Retina (tissue), 1 donor: ENCODE data around the gene MRPS23.
A peak's percentile ranks its signal among the peaks of the same experiment; 100 is the strongest.

Experiments used
- DNase-seq: peaks from one replicate; pipeline ENCODE4 v3.0.0-alpha.2; 2016

MRPS23 gene

DNA sequence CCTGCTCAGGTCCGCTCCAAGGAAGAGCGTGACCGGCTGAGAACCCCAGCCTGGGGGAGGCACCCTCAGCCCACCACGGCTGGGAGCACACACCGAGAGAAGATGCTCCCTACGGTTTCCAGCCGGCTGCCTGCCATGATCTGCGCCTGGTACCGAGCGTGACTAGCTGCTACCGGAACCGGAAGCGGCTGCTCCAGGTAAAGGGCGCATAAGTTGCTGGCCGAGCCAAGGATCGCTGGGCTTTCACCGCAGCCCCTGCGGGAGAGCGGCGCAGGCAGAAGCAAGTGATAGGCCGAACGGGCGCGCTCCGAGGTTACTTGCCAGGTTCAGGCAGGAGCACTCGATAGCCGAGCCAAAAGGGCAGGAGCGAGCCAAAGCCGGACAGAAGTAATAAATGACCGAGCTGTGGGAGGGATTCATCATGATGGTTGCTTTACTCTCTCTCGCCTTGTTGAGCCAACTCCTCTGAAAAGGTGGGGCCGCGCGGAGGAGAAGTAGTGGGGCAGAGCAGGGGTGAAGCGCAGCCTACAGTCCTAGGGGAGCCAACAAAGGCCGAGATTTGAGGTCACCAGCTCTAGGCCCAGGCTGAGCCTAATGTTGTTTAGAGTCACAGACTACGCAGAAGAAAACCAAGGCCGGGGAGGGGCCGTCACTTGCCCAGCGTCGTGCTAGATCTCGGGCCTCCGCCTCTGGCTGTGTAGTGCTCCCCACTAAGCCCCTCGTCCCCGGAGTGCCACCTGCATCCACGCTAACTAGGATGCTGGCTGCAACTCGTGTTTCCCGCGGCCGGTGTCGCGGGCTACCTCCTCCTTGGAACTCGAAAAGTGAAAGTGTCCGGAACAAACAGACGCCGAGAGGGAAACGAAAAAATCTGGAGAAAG lies at the start of gene MRPS23:
MRPS23 (minus strand) TSS at position 171 of the 881 bp plus-strand sequence; CDS start at position 137, 34 bp downstream.
- DNase-seq, result peak; percentile 95

DNA sequence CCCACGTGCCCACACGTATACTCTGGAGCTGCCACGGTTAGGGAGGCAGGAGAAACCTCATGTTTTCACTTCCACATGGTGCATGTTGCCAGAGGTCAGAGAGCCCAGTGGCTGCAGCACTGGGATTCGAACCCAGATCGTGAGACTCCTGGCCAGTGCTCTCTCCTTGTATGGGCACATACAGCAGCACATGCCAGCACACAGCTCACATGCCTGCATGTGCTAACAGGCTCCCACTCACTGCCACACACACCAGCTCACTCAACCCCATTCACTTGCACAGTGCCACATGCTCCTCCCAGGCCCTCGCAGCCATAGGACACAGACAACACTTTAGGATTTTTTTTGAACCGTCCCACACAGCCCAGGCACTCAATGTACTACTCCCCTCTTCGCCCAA lies 49.5 kb upstream of the MRPS23 start:
- no peak for DNase-seq

DNA sequence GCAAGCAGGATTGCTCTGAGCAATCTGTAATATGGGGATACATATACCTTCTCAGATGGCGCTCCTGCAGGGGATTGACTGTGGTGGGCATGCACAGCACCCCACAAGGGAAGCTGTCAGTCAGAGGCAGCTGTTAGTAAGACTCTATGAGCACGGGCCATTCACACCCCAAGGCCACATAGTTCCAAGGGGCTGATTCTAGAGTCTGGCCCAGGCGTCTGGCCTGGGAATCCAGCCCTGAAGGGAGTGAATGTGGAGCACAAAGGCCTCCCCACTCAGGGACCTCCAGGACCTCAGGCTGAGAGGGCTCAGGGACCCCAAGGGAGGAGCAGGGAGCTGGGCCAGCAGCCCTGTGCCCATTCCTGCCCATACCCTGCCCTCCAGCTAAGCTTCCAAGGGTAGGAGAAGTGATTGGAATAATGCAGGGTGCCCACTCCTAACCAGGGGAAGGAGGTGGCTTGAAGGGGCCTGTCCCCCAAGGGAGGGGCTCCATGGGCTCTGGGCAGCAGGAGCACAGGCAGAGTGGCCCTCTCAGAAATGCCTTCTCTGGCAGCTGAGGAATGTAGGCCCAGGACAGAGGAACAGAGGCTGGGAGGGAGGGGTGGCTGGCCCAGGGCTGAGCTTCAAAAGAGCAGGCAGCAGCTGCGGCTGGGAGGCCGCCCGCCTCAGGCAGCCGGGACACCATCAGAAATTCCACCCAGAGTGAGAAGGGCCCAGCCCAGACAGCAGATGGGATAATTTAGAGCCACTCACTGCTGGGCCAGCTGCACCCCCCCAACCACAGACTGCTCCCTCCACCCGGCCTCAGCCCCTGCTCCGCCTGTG lies 48.9 kb upstream of the MRPS23 start:
- peak; percentile 89 for DNase-seq

DNA sequence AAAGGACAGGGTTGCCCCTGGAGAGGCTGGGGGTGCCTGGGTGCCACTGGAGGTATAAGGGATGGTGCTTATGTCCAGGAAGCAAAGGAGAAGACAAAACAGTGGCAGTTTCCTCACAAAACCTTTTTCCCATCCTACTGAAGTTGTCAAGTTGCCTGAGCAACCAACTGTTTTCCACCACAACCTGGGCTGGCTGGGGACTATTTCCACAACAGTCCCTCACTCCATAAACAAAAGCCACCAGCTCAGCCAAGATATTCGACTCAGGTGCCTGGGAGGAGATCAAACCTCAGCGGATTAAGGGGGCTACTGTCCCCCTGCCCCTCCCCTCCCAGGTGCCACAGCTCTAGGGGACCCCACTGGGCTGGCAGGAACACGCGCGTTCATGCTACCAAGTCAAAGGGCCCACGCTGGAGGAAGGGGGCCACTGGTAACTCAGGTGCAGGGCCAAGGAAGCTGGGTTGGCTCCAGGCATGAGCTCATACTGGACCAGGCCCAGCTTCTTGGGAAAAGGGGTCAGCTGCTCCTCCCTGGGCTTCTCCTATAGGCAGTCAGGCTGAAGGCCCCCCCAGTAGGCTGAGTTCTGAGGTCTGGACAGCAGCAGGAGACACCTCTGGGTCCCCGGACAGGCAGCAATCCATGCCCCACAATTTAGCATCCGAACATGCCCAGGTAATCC lies 45.7 kb upstream of the MRPS23 start:
- DNase-seq, result no peak

DNA sequence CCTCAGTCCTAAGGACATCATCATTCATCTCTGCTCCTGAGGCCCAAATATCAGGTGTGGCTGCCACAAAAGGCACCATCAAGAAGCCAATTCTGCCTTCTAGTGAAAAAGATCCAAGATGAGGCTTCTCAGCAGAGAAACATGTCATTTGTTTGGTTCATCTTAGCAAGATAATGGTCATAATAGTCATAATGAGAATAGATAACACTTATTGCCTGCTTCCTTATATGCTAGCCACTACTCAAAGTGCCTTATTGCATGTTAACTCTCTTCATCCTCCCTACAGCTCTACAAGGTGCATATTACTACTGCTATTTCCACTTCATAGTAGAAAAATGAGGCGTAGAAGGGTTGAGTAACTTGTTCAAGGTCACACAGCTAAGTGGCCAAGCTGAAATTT lies 45.0 kb upstream of the MRPS23 start:
- no peak for DNase-seq

DNA sequence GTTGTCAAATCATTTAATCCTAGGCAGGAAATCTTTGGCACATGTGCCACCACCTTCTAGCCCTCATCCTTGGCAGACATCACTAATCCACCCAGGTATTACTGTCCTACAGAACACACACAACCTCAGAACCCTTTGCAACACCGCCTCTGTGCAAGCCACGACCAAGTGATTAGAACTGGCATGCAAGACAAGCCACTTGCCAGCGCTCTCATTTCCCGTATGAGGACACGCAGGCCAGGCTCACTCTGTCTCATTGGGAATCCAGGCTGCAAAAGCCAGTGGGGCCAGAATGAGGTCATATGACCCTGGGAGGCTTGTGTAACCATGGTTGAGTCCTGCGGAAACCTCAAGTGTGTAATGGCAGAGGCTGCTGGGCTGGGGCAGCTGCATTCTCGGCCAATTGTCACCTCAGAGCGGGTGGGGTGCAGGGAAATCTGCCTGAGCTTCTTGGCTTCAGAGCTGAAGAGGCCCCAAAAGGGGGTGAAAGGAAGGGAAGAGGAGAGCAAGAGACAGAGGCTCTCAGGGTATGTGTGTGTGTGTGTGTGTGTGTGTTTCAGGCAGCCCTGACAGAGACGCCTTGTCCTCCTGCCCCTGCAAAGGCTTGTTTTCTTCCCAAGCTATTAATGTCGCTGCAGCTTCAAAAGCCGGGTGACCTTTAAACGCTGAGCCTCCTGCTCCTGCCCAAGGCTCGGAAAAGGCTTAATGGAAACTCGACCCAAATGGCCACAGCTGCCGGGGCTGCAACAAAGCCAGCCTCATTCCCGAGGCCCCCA lies 43.2 kb upstream of the MRPS23 start:
- peak; percentile 90 for DNase-seq

DNA sequence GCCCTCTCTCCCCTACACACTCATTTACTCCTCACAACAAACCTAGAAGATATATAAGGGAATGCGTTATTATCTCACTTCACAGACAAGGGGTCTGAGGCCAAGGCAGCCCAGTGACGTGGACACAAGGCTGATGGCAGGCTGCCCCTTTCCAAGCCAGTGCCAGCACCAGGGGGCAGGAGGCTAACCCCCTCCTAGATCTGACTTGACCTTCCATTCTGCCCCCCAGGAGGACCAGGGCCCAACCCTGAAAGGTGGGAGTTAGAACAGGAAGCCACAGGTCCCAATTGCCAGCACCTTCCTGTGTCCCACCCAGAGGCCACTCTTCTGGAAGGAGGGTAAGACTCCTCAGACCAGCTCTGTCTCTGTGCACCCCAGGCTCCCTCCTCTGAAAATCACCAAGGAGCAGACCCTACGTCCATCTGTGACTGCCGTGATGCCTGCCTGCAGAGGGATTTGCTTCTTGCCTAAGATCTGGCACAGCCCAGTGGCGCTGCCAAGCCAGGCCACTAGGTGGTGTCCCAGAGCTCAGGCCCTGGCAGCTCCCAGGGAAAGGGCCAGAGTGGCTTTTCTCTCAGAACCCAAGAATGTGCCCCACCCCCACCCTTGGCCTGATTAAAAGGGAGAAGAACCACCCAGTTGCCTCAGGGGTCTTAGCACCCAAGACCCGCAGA lies 42.4 kb upstream of the MRPS23 start:
- peak; percentile 90 for DNase-seq

DNA sequence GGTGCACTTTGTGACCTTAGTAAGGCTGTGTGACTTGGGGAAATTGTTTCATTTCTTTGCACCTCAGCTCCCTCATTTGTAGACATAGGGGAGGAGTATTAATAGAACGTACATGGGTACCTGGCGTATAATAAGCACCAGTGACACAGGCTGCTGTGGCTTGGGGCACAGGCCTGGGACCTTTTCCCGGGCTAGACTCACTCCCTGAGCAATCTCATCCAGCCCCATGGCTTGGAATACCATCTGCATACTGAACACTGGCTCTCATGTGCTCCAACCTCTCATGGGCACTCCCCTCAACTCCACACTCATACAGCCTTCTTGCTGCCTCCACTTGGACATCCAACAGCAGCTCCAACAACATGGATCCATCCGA lies 41.0 kb upstream of the MRPS23 start:
- no peak for DNase-seq

DNA sequence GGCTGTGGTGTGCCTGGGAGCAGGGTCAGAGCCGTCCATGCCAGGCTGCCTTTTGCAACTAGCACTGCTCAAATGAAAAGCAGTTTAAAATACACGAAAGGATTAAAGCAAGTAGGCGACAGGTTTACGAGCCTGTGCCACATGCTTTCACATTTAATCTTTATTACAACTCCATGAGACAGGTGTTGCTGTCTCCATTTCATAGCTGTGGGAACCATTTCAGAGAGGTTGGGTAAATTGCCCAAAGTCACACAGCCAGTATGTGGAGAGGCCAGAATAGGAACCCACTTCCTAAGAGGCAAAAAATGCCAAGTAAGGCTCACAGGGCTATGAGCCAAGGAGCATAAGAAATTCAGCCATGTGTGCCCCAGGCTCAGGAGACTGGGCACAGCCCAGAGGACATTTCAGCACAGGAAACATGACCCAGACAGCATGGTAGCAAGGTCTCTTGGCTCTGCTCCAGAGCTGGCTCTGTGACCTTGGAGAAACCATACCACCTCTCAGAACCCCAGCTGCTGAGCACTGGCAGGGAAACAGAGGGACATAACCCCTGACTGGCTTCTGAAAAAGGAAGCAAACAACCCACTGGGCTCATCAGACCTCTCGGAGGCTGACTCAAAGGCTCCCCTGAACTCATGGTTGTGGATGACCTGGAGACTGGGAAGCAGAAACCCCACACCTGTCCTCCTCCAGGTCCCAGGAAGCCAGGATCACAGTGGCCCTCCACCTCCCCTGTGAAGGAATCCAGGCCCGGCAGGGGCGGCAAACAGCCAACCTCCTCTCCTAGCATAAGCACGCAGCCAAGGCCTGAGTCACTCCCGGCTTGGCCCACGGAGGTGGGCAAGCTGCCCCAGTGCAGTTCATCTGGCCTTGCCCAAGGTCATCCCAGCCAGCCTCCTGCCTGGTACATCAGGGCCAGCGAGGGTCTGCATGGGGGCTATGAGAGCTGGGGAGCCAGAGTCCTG lies 40.3 kb upstream of the MRPS23 start:
- no peak for DNase-seq

DNA sequence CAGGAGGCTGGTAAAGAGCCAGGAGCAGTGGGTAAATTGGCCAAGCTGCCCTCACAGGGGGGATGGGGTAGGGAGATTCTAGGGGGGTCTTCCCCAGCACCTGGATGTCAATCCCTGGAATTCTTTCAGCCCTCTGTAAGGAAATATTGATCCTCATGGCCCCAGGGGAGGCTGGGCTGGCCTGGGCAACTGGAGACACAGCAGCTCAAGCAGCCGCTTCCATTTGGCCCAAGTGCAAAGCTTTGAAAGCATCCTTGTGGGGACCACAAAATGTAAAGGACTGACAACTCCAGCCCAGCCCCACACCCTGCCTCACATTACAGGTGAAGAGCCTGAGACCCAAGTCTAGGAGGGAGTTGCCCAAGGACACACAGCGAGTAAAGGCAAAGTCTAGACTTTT lies 39.4 kb upstream of the MRPS23 start:
- no peak for DNase-seq

DNA sequence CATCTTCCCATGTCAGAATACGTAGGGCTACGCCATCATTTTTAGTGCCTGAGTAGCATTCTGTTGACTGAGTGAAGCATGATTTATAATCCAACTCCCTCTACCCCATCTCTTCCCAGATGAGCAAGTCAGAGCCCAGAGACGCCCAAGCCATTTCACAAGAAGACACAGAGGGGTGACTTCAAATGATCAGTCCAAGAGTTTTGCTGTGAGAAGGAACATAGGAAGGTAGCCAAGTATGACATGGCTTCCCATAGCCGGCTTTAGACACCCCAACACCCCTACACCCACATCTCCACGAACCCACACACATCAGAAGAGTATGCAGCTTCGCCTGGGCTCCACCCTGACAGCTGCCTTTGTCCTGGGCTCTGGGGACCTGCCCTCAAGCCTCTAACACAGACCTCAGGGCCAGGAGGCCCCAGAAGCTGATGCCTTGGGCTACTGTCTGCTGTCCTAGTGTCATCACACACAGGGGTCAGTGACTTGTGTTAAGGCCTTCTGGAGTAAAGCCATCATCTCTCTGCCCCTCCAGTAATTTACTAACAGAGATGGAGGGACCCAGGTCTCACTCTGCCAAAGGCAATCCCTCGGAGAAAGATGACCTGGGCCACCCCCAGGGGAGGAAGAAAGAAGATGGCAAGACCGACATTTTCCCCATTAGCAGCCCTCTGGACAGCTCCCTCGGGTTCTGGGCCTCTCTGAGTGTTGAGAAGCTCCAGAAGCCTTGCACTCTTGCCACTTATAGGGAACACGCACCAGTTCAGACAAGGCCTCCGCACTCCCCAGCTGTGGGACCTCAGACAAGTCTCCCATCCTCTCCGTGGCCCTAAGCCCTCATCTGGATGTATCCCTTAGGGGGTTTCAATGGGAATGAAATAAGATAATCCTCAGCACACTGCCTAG lies 38.7 kb upstream of the MRPS23 start:
- DNase-seq, result peak; percentile 44

DNA sequence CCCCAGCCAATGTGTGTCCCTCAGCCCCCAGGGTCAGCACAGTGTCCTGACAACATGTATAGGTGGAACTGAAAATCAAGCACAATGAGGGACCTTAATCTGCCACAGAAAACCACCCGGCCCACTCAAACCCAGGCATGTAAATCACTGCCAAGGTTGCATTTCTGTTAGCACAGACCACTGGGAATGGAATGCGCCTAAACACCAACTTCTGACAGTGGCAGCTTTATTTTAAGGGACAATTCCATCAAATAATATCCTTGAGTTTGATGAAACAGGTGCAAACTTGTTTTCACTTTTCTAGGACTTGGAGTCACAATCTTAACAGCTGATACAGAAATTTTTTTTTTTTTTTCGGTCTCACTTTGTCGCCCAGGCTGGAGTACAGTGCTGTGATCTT lies 37.3 kb upstream of the MRPS23 start:
- DNase-seq, result no peak

DNA sequence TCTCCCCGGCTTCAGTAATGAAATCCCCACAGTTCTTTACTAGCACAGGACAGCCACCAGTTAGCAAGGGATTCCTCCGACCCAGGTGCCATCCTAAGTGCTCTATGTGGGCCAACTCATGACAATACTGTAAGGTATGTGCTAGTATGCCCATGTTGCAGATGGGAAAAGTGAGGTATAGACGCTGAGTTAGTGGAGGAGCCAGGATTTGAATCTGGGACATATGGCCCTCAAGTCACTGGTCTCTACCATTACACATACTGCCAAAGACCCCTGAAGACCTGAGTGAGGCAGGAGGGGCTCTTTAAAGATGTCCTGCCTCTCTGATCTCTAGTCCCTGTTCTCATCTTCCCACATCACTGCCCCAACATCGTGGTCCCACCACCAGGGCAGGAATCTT lies 36.2 kb upstream of the MRPS23 start:
- no peak for DNase-seq

DNA sequence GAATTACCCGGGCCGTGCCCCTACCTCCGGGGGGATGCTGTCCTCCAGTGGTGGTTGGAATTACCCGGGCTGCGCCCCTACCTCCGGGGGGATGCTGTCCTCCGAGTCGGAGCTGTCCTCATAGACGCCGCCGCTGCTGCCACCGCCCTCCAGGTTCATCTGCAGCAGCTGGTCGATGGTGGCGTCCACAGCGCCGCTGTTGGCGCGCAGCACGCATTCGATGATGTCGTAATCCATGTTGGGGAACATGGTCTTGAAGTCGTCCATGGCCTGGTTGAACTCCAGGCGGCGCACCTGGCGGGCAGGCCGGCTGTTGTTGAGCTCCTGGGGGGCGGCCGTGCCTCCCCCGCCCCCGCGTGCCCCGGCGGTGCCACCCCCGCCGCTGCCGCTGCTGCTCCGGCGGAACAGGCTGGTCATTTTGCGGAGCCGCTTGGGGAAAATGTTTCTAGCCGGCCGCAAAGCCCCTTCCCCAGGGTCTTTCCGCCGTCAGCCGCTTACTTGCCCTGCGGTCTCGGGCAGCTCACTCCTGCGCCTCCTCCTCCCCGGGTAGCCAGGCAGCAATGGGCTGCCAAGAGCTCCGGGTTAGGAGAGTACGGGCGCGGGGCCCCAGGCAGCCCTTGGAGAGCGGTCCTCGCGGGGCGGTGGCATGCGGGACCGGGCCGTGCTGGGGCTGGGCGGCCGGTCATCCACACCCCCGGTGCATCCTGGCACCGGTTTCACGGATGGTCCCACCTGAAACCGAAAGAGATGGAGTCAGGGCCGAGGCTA lies 35.5 kb upstream of the MRPS23 start:
- DNase-seq, result no peak

DNA sequence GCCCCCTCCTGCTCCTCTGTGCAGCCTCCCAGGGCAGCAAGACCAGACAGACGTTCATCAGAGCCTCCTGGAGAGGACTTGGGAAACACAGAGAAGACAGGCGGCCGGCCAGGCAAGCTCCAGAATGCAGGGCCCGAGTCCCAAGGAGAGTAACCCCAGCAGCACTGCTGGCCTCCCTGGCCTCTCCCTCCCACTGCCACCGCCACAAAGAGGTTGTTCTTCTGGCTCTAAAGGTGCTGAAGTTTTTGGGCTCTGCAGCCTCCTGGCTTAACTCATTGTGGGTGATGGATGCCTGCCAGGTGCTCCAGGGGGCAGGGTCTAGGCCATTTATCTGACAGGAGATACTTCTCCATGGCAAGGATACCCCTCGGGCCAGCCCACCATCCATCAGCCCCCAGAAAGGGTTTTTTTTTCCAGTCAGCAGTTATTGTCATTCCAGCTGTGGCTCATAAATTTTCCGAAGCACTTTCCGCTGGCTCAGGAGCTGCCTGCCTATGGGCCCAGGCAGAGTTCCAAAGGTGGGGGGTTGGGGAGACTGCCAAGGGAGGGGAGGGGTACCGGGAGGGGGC lies 32.0 kb upstream of the MRPS23 start:
- DNase-seq, result no peak

DNA sequence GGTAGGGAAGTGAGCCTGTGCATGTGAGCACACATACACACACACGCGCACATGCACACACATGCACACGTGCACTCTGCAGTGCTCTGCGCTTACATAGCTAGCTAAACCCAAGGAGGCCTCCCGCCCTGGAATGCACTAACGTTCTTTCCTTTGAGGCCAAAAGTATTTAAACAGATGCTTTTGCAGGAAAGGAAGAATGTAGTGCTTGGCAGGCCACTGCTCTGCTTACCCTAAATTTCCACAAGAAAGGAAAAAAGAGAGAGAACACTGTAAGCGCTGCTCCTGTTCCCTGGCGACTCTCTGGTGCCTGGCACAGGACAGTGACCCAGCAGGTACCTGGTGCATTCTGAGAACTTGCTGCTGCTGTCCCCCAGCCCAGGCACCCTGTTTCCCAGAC lies 31.3 kb upstream of the MRPS23 start:
- DNase-seq, result no peak

DNA sequence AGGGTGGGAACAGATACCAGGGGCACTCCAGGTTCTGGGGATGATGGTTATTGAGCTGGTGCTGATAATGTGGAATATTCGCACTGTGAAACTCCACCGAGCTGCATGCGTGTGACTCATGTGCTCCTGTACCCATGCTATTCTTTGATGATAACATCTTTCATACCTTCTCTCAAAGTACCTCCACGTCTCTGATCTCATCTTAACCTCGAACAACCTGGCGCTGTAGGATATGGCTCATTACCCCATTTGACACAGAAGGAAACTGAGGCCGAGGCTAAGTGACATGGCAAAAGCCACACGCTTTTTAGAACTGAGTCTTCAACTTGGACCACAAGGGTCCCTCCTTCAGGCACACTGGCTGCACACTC lies 30.2 kb upstream of the MRPS23 start:
- DNase-seq, result no peak

DNA sequence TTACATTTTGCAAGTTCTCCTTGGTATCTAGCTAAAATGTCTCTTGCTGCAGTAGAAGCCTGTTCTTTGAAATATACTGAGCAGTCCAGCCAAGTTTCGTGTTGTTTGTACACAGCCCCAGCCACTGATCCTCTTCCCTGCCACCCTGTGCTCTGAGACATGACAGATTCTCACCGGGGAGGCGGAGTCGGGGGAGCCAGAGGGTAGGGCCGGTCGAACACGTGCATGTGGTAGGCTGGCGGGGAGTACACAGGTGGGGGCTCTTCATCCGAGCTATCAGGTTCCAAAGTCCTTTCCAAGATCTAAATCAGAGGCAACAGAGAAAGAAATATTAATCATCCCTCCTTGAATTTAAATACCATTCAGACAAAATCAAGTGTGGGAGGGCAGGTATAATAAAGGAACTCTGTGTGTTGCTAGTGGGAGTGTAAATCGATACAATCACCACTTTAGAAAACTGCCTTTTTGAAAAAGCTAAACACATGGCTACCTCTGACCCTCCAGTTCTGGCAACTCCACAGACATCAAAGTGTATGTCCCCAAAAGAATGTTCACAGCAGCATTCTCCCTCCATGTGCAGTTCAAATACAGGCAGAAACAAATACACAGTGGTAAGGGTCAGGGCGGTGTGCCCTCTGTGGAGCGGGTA lies 29.7 kb upstream of the MRPS23 start:
- DNase-seq, result no peak
